H1 (cell line): ENCODE data around the gene ALK. TPM values are rescaled to one million over a fixed set of nuclear protein-coding genes. Genes with fewer than 3 reads are reported as not detected.

Experiments used
- CTCF ChIA-PET: fragments of 300-600 bp; sonication (Branson Sonifier 250); formaldehyde crosslinking; loops from one replicate; lab custom pipeline; 2021; ENCODE audit not compliant: partially characterized antibody; lab: Charles Lee
- POLR2A ChIA-PET: fragments of 300-600 bp; sonication (Branson Sonifier 250); formaldehyde crosslinking; loops from one replicate; lab custom pipeline; 2021; ENCODE audit warnings: inconsistent platforms; ENCODE audit not compliant: partially characterized antibody; lab: Charles Lee
- DNase-seq, 2 experiments: peaks; one replicate each; pipeline versions ENCODE4 v3.0.0 to v3.0.0-alpha.2; 2010 to 2022; ENCODE audit warnings: low spot score in 2 of 2, low read depth in 1 of 2, mixed read lengths in 1 of 2
- FAIRE-seq: peaks from 2 replicates; lab custom pipeline; 2011; peaks lifted over from hg19 to GRCh38; lab: Jason Lieb, UNC
- H2AFZ ChIP-seq: 2 replicates; pipeline ENCODE4 v1.8.1; 2012; ENCODE audit warnings: low read length, inconsistent platforms
- H2AK5ac ChIP-seq: 2 replicates; pipeline ENCODE4 v1.6.1; 2013; ENCODE audit warnings: low read depth, low read length
- H2BK120ac ChIP-seq: replicated peaks from 2 replicates; pipeline ENCODE3; 2013; ENCODE audit warnings: low read depth, low read length, inconsistent platforms
- H2BK12ac ChIP-seq: 2 replicates; pipeline ENCODE4 v1.6.1; 2013; ENCODE audit warnings: low read depth, low read length
- H2BK15ac ChIP-seq: 2 replicates; pipeline ENCODE4 v1.6.1; 2013; ENCODE audit warnings: low read length
- H2BK20ac ChIP-seq: 2 replicates; pipeline ENCODE4 v1.6.1; 2013; ENCODE audit warnings: low read length
- H2BK5ac ChIP-seq: 2 replicates; pipeline ENCODE4 v1.6.1; 2013; ENCODE audit warnings: low read depth, low read length
- H3K14ac ChIP-seq: 2 replicates; pipeline ENCODE4 v1.6.1; 2013; ENCODE audit warnings: inconsistent platforms; ENCODE audit not compliant: insufficient read length
- H3K18ac ChIP-seq: 2 replicates; pipeline ENCODE4 v1.6.1; 2013; ENCODE audit warnings: low read length; ENCODE audit errors: extremely low read depth
- H3K23ac ChIP-seq: 2 replicates; pipeline ENCODE4 v1.6.1; 2013; ENCODE audit warnings: inconsistent platforms; ENCODE audit not compliant: insufficient read length
- H3K23me2 ChIP-seq: 2 replicates; pipeline ENCODE4 v1.6.1; 2013; ENCODE audit warnings: low read depth, low read length
- H3K27ac ChIP-seq: 2 replicates; pipeline ENCODE4 v1.6.1; 2011; ENCODE audit warnings: low read depth, low read length, inconsistent platforms
- H3K27me3 ChIP-seq, 4 experiments: replicated peaks in 1 of 4; 1 replicate in 1 of 4; 2 replicates in 3 of 4; pipeline versions ENCODE4 v1.6.1 to v1.8.1; 2011 to 2013; ENCODE audit warnings: low read length in 3 of 4, mild to moderate bottlenecking in 3 of 4, inconsistent platforms in 2 of 4, mixed read lengths in 2 of 4, moderate library complexity in 1 of 4; ENCODE audit not compliant: control insufficient read depth in 3 of 4, insufficient read depth in 3 of 4; ENCODE audit errors: extremely low read depth in 1 of 4
- H3K36me3 ChIP-seq, 4 experiments: 2 replicates each; pipeline versions ENCODE4 v1.6.1 to v1.8.1; 2011 to 2013; ENCODE audit warnings: mild to moderate bottlenecking in 4 of 4, low read length in 3 of 4, moderate library complexity in 2 of 4, control low read depth in 1 of 4, inconsistent platforms in 1 of 4; ENCODE audit not compliant: insufficient read depth in 4 of 4, control insufficient read depth in 2 of 4
- H3K4ac ChIP-seq: replicated peaks from 2 replicates; pipeline ENCODE3; 2013; ENCODE audit warnings: low read length, low read depth, mixed read lengths, inconsistent platforms; ENCODE audit not compliant: insufficient read length
- H3K4me1 ChIP-seq, 4 experiments: replicated peaks in 1 of 4; 1 replicate in 1 of 4; 2 replicates in 3 of 4; pipeline versions ENCODE4 v1.6.1 to v1.8.1; 2011 to 2013; ENCODE audit warnings: low read length in 3 of 4, inconsistent platforms in 2 of 4, mixed read lengths in 1 of 4; ENCODE audit not compliant: insufficient read depth in 4 of 4, control insufficient read depth in 3 of 4
- H3K4me2 ChIP-seq, 2 experiments: 2 replicates each; pipeline versions ENCODE4 v1.6.1 to v1.8.1; 2011 to 2013; ENCODE audit warnings: low read depth in 2 of 2, low read length in 2 of 2, control low read depth in 1 of 2, inconsistent platforms in 1 of 2, mild to moderate bottlenecking in 1 of 2; ENCODE audit not compliant: insufficient read depth in 1 of 2
- H3K4me3 ChIP-seq, 4 experiments: fragments of 200-600, 300-600 bp in 1 of 4; sonication (generic), shearing (Covaris generic), sonication (Bioruptor Twin) in 1 of 4; 2 replicates each; pipeline versions ENCODE4 v1.5.1 to v1.8.1; 2011 to 2016; ENCODE audit warnings: low read length in 4 of 4, low read depth in 3 of 4, control low read depth in 2 of 4, inconsistent platforms in 2 of 4, mild to moderate bottlenecking in 2 of 4, mixed read lengths in 1 of 4, moderate library complexity in 1 of 4; ENCODE audit not compliant: insufficient read depth in 2 of 4; ENCODE audit errors: extremely low read depth in 1 of 4
- H3K56ac ChIP-seq: replicated peaks from 2 replicates; pipeline ENCODE3; 2013; ENCODE audit warnings: low read depth, mild to moderate bottlenecking, mixed read lengths, low read length, inconsistent platforms; ENCODE audit not compliant: insufficient read length
- H3K79me1 ChIP-seq: 2 replicates; pipeline ENCODE4 v1.6.1; 2013; ENCODE audit warnings: low read depth, low read length, control low read depth
- H3K79me2 ChIP-seq, 2 experiments: 2 replicates each; pipeline versions ENCODE4 v1.6.1 to v1.8.1; 2012 to 2013; ENCODE audit warnings: low read length in 2 of 2, mild to moderate bottlenecking in 2 of 2, inconsistent platforms in 1 of 2; ENCODE audit not compliant: insufficient read depth in 2 of 2, control insufficient read depth in 1 of 2
- H3K9ac ChIP-seq, 4 experiments: replicated peaks in 1 of 4; 1 replicate in 1 of 4; 2 replicates in 3 of 4; pipeline versions ENCODE4 v1.6.1 to v1.8.1; 2011 to 2013; ENCODE audit warnings: low read depth in 3 of 4, low read length in 3 of 4, control low read depth in 2 of 4, mild to moderate bottlenecking in 2 of 4, moderate library complexity in 2 of 4, inconsistent platforms in 1 of 4; ENCODE audit errors: extremely low read depth in 1 of 4
- H3K9me3 ChIP-seq, 2 experiments: 2 replicates each; pipeline versions ENCODE4 v1.6.1 to v1.8.1; 2012 to 2013; ENCODE audit warnings: mild to moderate bottlenecking in 2 of 2, moderate library complexity in 2 of 2, control low read depth in 1 of 2, inconsistent platforms in 1 of 2, low read depth in 1 of 2, low read length in 1 of 2, mixed read lengths in 1 of 2; ENCODE audit not compliant: insufficient read depth in 2 of 2
- H4K20me1 ChIP-seq, 2 experiments: replicated peaks in 1 of 2; 2 replicates each; pipeline versions ENCODE3 to v1.8.1; 2011 to 2013; ENCODE audit warnings: inconsistent platforms in 2 of 2, low read length in 2 of 2, mild to moderate bottlenecking in 1 of 2; ENCODE audit not compliant: insufficient read depth in 2 of 2, control insufficient read depth in 1 of 2
- H4K5ac ChIP-seq: 2 replicates; pipeline ENCODE4 v1.6.1; 2013; ENCODE audit warnings: low read length, low read depth, mixed read lengths, inconsistent platforms; ENCODE audit not compliant: insufficient read length
- H4K8ac ChIP-seq: 2 replicates; pipeline ENCODE4 v1.8.0; 2013; ENCODE audit warnings: mild to moderate bottlenecking, moderate library complexity, low read length, inconsistent platforms; ENCODE audit not compliant: insufficient read depth; ENCODE audit errors: extremely low read depth
- H4K91ac ChIP-seq: replicated peaks from 2 replicates; pipeline ENCODE3; 2013; ENCODE audit warnings: low read length, mixed read lengths, inconsistent platforms; ENCODE audit not compliant: insufficient read length
- BCL11A ChIP-seq, 2 experiments: IDR thresholded peaks; one replicate each; pipeline ENCODE4 v1.6.1; 2011; ENCODE audit warnings: low read depth in 2 of 2, low read length in 2 of 2, mild to moderate bottlenecking in 2 of 2
- CTCF ChIP-seq, 3 experiments: IDR thresholded peaks; 1 replicate in 2 of 3; 2 replicates in 1 of 3; pipeline versions ENCODE4 v1.5.1 to v1.6.1; 2011; ENCODE audit warnings: low read length in 3 of 3, mild to moderate bottlenecking in 3 of 3, inconsistent platforms in 2 of 3, low read depth in 1 of 3, moderate library complexity in 1 of 3; ENCODE audit not compliant: insufficient read depth in 1 of 3; ENCODE audit errors: control extremely low read depth in 1 of 3
- EP300 ChIP-seq, 2 experiments: IDR thresholded peaks; 1 replicate in 1 of 2; 2 replicates in 1 of 2; pipeline ENCODE4 v1.6.1; 2011 to 2012; ENCODE audit warnings: low read depth in 2 of 2, low read length in 2 of 2, mild to moderate bottlenecking in 2 of 2, borderline replicate concordance in 1 of 2, inconsistent platforms in 1 of 2, moderate library complexity in 1 of 2
- HDAC6 ChIP-seq: IDR thresholded peaks from one replicate; pipeline ENCODE4 v1.7.1; 2012; ENCODE audit warnings: low read depth, mild to moderate bottlenecking, inconsistent platforms, low read length, moderate library complexity
- TBP ChIP-seq: IDR thresholded peaks from 2 replicates; pipeline ENCODE4 v1.6.1; 2011; ENCODE audit warnings: low read depth, low read length, improper control_type of control experiment
- WGBS, 2 experiments: shearing (Covaris generic) in 1 of 2; methylation state at CpG; one replicate each; pipeline versions ENCODE4 v1.1.6 to v1.1.7; 2013 to 2015; ENCODE audit warnings: low lambda C conversion rate in 2 of 2, mixed read lengths in 2 of 2, inconsistent platforms in 1 of 2, low coverage in 1 of 2, missing lambda C conversion rate in 1 of 2; ENCODE audit not compliant: insufficient replicate concordance in 2 of 2, insufficient coverage in 1 of 2, insufficient read length in 1 of 2; ENCODE audit errors: extremely low coverage in 1 of 2, missing lambda C conversion rate in 1 of 2; 5-methylcytosine and 5-hydroxymethylcytosine counted together
- polyA plus RNA-seq, 7 experiments: library from polyadenylated mRNA; depleted of rRNA in 3 of 7; stranded (reverse) in 5 of 7; unstranded in 2 of 7; fragments of >200 nt in 5 of 7; fragments of 200-250 nt in 2 of 7; gene quantifications; 1 replicate in 5 of 7; 2 replicates in 1 of 7; 4 replicates in 1 of 7; pipeline versions ENCODE4 v1.2.1 to v1.2.3, GENCODE V29; 2011 to 2013; ENCODE audit warnings: missing spikeins in 2 of 7, mixed read lengths in 2 of 7
- total RNA-seq: library from RNA; stranded (reverse); fragmentation: NEBNext Ultra II Directional; extraction: Animal tissue kit (Norgen Biotek cat#: 25700); gene quantifications from 2 replicates; pipeline ENCODE4 v1.2.1, GENCODE V29; 2021

ALK gene
- total and polyA plus RNA-seq, 2 of the 8 experiments (the other 6 are each of a cell fraction or from before 2014, with no cell fraction given) = 0.02 to 0.09 TPM

GRCh38 chr2:29573612-29574011 is 347.8 kb downstream of the ALK start:
- Histone ChIP-seq H3K18ac (no peak overlapping the region), H2AK5ac (no peak overlapping the region), H2AFZ (no peak overlapping the region), H3K56ac (no peak overlapping the region), H3K23me2 (no peaks in the 10 kb centered on the region), H2BK120ac (no peak overlapping the region), H3K23ac (no peak overlapping the region), H4K5ac (no peak overlapping the region), H2BK15ac (no peak overlapping the region), H3K9me3 (no peaks in the 10 kb centered on the region), H3K27me3 (no peaks in the 10 kb centered on the region; a peak in 1 of 7 replicates), H3K79me1 (no peaks in the 10 kb centered on the region), H4K8ac (no peak overlapping the region), H2BK12ac (no peak overlapping the region), H2BK20ac (no peak overlapping the region), H3K4me3 (no peak overlapping the region), H3K27ac (no peak overlapping the region), H3K4me1 (0 out of 7 replicates have a peak, but pooled peaks cover 0 to under 1% (median under 1%) of the 10 kb centered on the region in 4 experiments), H3K14ac (no peak overlapping the region), H4K20me1 (peaks cover 0 to 2% of the 10 kb centered on the region in 2 experiments), H3K4ac (no peak overlapping the region), H3K9ac (no peak overlapping the region), H3K79me2 (no peaks in the 10 kb centered on the region), H3K4me2 (no peak overlapping the region), H4K91ac (no peak overlapping the region), H2BK5ac (no peak overlapping the region), H3K36me3 (no peaks in the 10 kb centered on the region)
- FAIRE-seq (no peak), DNase-seq (no peak)
- 100% methylated on average over 4 of the region's 4 CpGs; no CpG with 5 or more reads in 1 of the 2 experiments for WGBS, 2 experiments
- ChIA-PET POLR2A (no interaction called here), CTCF (interaction anchor here (0.7 to 0.9 kb wide), 2 partner anchors 20 to 27 kb away, joined by 4 to 5 read pairs; no protein-coding TSS in a partner anchor)
- TF ChIP-seq HDAC6 = no peak
- TF ChIP-seq CTCF (IDR thresholded peaks at IDR 0.05; ENCODE audit: control extremely low read depth in 1 of 3, insufficient read depth in 1 of 3, low read depth in 1 of 3, low read length in 3 of 3) = no peak
- TF ChIP-seq BCL11A (IDR thresholded peaks at IDR 0.05; ENCODE audit: low read depth in 2 of 2, low read length in 2 of 2) = no peak
- no peak for TF ChIP-seq EP300 (IDR thresholded peaks at IDR 0.05; ENCODE audit: borderline replicate concordance in 1 of 2, low read depth in 2 of 2, low read length in 2 of 2)
- no peak for TF ChIP-seq TBP
